Liver (tissue), 9 donors: ENCODE measurements around the gene PTH1R. TPM values are rescaled to one million over a fixed set of nuclear protein-coding genes. Genes with fewer than 3 reads are reported as not detected.
A peak's percentile ranks its signal among the peaks of the same experiment; 100 is the strongest.

ENCODE experiments used
- DNase-seq: peaks from one replicate; pipeline ENCODE4 v3.0.0-alpha.2; 2017; ENCODE audit warnings: low spot score
- H3K27ac ChIP-seq, 2 donors: one replicate each; pipeline ENCODE4 v1.7.0; 2013; ENCODE audit warnings: inconsistent platforms in 2 of 2, low read length in 2 of 2, control low read depth in 1 of 2, low read depth in 1 of 2, mild to moderate bottlenecking in 1 of 2
- H3K27me3 ChIP-seq, 4 donors: one replicate each; pipeline versions ENCODE4 v1.6.1 to v1.7.0; 2013; ENCODE audit warnings: low read length in 3 of 4, inconsistent platforms in 1 of 4, mild to moderate bottlenecking in 1 of 4, moderate library complexity in 1 of 4; ENCODE audit not compliant: control insufficient read depth in 4 of 4, insufficient read depth in 4 of 4
- H3K36me3 ChIP-seq, 4 donors: one replicate each; pipeline versions ENCODE4 v1.6.1 to v1.7.0; 2013; ENCODE audit warnings: low read length in 3 of 4, mild to moderate bottlenecking in 3 of 4, low read depth in 1 of 4, moderate library complexity in 1 of 4; ENCODE audit not compliant: control insufficient read depth in 4 of 4, insufficient read depth in 3 of 4
- H3K4me1 ChIP-seq, 4 donors: one replicate each; pipeline versions ENCODE4 v1.6.1 to v1.7.0; 2013; ENCODE audit warnings: low read length in 3 of 4, mild to moderate bottlenecking in 3 of 4, moderate library complexity in 1 of 4; ENCODE audit not compliant: control insufficient read depth in 4 of 4, insufficient read depth in 4 of 4
- H3K4me3 ChIP-seq, 3 donors: one replicate each; pipeline versions ENCODE4 v1.6.1 to v1.7.0; 2013; ENCODE audit warnings: low read length in 3 of 3, control low read depth in 1 of 3, low read depth in 1 of 3, mild to moderate bottlenecking in 1 of 3
- H3K9ac ChIP-seq, 2 donors: one replicate each; pipeline ENCODE4 v1.7.0; 2013; ENCODE audit warnings: low read length in 2 of 2, mild to moderate bottlenecking in 2 of 2, moderate library complexity in 2 of 2, control low read depth in 1 of 2, low read depth in 1 of 2
- H3K9me3 ChIP-seq, 4 donors: one replicate each; pipeline versions ENCODE4 v1.6.1 to v1.7.0; 2013; ENCODE audit warnings: low read length in 3 of 4; ENCODE audit not compliant: control insufficient read depth in 4 of 4
- CTCF ChIP-seq: fragments of 150-350 bp; IDR thresholded peaks from 2 replicates; pipeline ENCODE4 v1.5.1; 2017; ENCODE audit warnings: improper control_type of control experiment, low read depth, low read length; ENCODE audit not compliant: missing input control
- EGR1 ChIP-seq, 2 donors: IDR thresholded peaks; 2 replicates each; pipeline ENCODE4 v1.6.1; 2016 to 2018; ENCODE audit warnings: antibody characterized with exemption in 2 of 2, low read depth in 2 of 2
- FOXA2 ChIP-seq: IDR thresholded peaks from 2 replicates; pipeline ENCODE4 v1.6.1; 2016; ENCODE audit warnings: antibody characterized with exemption
- HNF4G ChIP-seq: IDR thresholded peaks from 2 replicates; pipeline ENCODE4 v1.6.1; 2016; ENCODE audit warnings: antibody characterized with exemption
- MAX ChIP-seq: IDR thresholded peaks from 2 replicates; pipeline ENCODE4 v1.6.1; 2016; ENCODE audit warnings: antibody characterized with exemption
- NR2F2 ChIP-seq: IDR thresholded peaks from 2 replicates; pipeline ENCODE4 v1.6.1; 2016; ENCODE audit warnings: antibody characterized with exemption
- RAD21 ChIP-seq, 2 donors: IDR thresholded peaks; 2 replicates each; pipeline ENCODE4 v1.6.1; 2016; ENCODE audit warnings: antibody characterized with exemption in 2 of 2, mild to moderate bottlenecking in 2 of 2
- SP1 ChIP-seq: IDR thresholded peaks from 2 replicates; pipeline ENCODE4 v1.6.1; 2018; ENCODE audit warnings: antibody characterized with exemption, mild to moderate bottlenecking
- YY1 ChIP-seq: IDR thresholded peaks from 2 replicates; pipeline ENCODE4 v1.6.1; 2016; ENCODE audit warnings: antibody characterized with exemption, mild to moderate bottlenecking
- ZBTB33 ChIP-seq: IDR thresholded peaks from 2 replicates; pipeline ENCODE4 v1.6.1; 2016; ENCODE audit warnings: antibody characterized with exemption
- WGBS: extraction: QIAGEN DNeasy Blood & Tissue Kit; methylation state at CpG from one replicate; pipeline ENCODE4 v1.1.7; 2013; 5-methylcytosine and 5-hydroxymethylcytosine counted together
- polyA plus RNA-seq, 2 donors: library from polyadenylated mRNA; stranded (reverse) in 1 of 2; unstranded in 1 of 2; fragments of 200-250 nt in 1 of 2; fragments of >200 nt in 1 of 2; fragmentation: Nextera tagmentation in 1 of 2; extraction: Ambion mirVana in 1 of 2; gene quantifications; one replicate each; pipeline versions ENCODE4 v1.2.1 to v1.2.3, GENCODE V29; 2013 to 2015
- total RNA-seq, 2 donors: library from RNA; depleted of rRNA; stranded (reverse); fragments of >200 nt; gene quantifications; one replicate each; pipeline ENCODE4 v1.2.3, GENCODE V29; 2014
- donor health status: healthy.
- donor health status: healthy.
- donor health status: healthy.
- donor health status: healthy.
- donor health status: healthy.

Gene PTH1R
- total and polyA plus RNA-seq, 4 donors, result 7.2 to 28.4 (median 23.6) TPM

GRCh38 chr3:46878781-46879436 is 1.4 kb downstream of the PTH1R start:
- H3K27ac ChIP-seq, result no peak overlapping the region
- TF ChIP-seq FOXA2 (no peak), HNF4G (no peak), CTCF (no peak), SP1 (peak; percentile 11)
- DNase-seq, result no peak
- H3K9ac ChIP-seq, result no peak overlapping the region
- H3K4me1 ChIP-seq, result peaks cover 3 to 7% (median 4%) of the 10 kb centered on the region in 4 donors
- no peak overlapping the region for H3K4me3 ChIP-seq
- no peaks in the 10 kb centered on the region for H3K9me3 ChIP-seq
- H3K27me3 ChIP-seq, result peaks cover 0 to 9% (median 1%) of the 10 kb centered on the region in 4 donors
- WGBS, result 54% methylated on average over 2 of the region's 2 CpGs
- no peaks in the 10 kb centered on the region for H3K36me3 ChIP-seq

- H3K9ac ChIP-seq, result no peak overlapping the region
- WGBS, result 33% methylated on average over 29 of the region's 29 CpGs
Measured at GRCh38 chr3:46880884-46881595, 3.5 kb downstream of the PTH1R start.

GRCh38 chr3:46881596-46882376 is 4.3 kb downstream of the PTH1R start:
- no peaks in the 10 kb centered on the region for H3K36me3 ChIP-seq
- peaks cover 0 to 13% (median 1%) of the 10 kb centered on the region in 4 donors for H3K27me3 ChIP-seq
- DNase-seq, result no peak
- H3K9me3 ChIP-seq, result no peaks in the 10 kb centered on the region
- TF ChIP-seq YY1 (no peak), SP1 (no peak), RAD21 (IDR thresholded peaks at IDR 0.05) (no peak), MAX (no peak), ZBTB33 (no peak), FOXA2 (no peak)
- H3K4me3 ChIP-seq, result peak overlapping the region in 1 of 3 donors; percentile 60
- WGBS, result 5% methylated on average over 83 of the region's 83 CpGs
- peak overlapping the region; percentile 56 to 62 for H3K27ac ChIP-seq
- H3K9ac ChIP-seq, result no peak overlapping the region
- peaks cover 3 to 7% (median 4%) of the 10 kb centered on the region in 4 donors for H3K4me1 ChIP-seq

More at GRCh38 chr3:46880884-46881595, 3.5 kb downstream of the PTH1R start:
- TF ChIP-seq MAX, result no peak
- no peak for TF ChIP-seq EGR1 (IDR thresholded peaks at IDR 0.05; ENCODE audit: low read depth in 2 of 2)
- no peak for TF ChIP-seq NR2F2
- Histone ChIP-seq H3K4me3 (peak overlapping the region in 1 of 3 donors; percentile 60), H3K9me3 (no peaks in the 10 kb centered on the region), H3K4me1 (peaks cover 3 to 7% (median 4%) of the 10 kb centered on the region in 4 donors), H3K27ac (peak overlapping the region; percentile 16 to 62), H3K36me3 (no peaks in the 10 kb centered on the region), H3K27me3 (peaks cover 0 to 13% (median 1%) of the 10 kb centered on the region in 4 donors)
- DNase-seq, result no peak
